Brain microvascular endothelial cell (primary cell): ENCODE data around the gene EXOG.

Source experiments
- DNase-seq: peaks from one replicate; pipeline ENCODE4 v3.0.0-alpha.2; 2020
- H3K27ac ChIP-seq: fragments of 250-450 bp; sonication (Bioruptor Pico); 2 replicates; pipeline ENCODE4 v1.5.1; 2020; ENCODE audit warnings: mild to moderate bottlenecking, moderate library complexity
- H3K27me3 ChIP-seq: fragments of 250-450 bp; sonication (Bioruptor Pico); replicated peaks from 2 replicates; pipeline ENCODE4 v1.5.1; 2020; ENCODE audit warnings: mild to moderate bottlenecking
- H3K36me3 ChIP-seq: fragments of 250-450 bp; sonication (Bioruptor Pico); replicated peaks from 2 replicates; pipeline ENCODE4 v1.5.1; 2020; ENCODE audit warnings: mild to moderate bottlenecking
- H3K4me3 ChIP-seq: 2 replicates; pipeline ENCODE4 v1.5.1; 2011; ENCODE audit warnings: low read depth, mild to moderate bottlenecking, control low read depth, low read length, moderate library complexity
- in situ Hi-C: cut with HindIII; loops from 2 replicates; pipeline ENCODE4 v1.10.0; 2017; ENCODE audit warnings: low sequenced_read_pairs, low pct_ligation_motif_present
- TF ChIP-seq, protein P1 (sequence below): IDR thresholded peaks from 2 replicates; pipeline ENCODE4 v1.5.1; 2011; ENCODE audit warnings: low read depth, mild to moderate bottlenecking, moderate library complexity, low read length, control low read depth, inconsistent platforms; ENCODE audit errors: missing control alignments

EXOG gene

DNA sequence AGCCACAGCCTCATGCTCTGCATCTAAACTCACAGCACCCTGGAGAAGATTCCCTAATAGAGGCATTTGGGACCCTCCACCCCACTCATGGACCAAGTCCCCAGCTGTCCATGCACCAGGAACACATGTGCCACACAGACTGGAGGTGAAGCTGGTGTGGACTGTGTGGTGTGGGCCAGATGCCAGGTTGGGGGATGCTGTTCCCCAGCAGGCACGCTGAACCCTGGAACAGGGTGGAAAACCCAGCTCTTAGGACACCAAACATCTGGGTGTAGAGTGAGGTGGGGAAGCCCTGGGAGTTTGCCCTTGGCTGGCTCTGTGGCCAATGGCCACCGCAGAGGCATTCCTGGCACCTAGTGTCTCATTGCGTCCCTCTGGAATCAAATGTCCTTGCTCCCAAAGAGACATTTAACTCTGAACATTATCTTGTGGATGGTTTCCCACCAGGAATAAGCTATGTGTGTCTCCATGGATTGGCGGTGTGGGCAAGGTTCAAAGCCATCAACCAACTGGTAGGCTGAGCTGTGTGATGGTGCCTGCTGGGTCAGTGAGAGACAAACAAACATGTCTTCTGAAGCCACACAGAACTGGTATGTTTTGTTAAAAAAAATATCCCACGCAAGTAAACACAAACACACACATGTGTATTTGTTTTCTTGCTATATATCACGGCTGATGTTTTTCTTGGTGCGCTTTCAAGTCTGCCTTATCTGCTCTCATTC lies 65.0 kb downstream of the EXOG start:
- no peak for DNase-seq
- in situ Hi-C loops, result no loop called here

DNA sequence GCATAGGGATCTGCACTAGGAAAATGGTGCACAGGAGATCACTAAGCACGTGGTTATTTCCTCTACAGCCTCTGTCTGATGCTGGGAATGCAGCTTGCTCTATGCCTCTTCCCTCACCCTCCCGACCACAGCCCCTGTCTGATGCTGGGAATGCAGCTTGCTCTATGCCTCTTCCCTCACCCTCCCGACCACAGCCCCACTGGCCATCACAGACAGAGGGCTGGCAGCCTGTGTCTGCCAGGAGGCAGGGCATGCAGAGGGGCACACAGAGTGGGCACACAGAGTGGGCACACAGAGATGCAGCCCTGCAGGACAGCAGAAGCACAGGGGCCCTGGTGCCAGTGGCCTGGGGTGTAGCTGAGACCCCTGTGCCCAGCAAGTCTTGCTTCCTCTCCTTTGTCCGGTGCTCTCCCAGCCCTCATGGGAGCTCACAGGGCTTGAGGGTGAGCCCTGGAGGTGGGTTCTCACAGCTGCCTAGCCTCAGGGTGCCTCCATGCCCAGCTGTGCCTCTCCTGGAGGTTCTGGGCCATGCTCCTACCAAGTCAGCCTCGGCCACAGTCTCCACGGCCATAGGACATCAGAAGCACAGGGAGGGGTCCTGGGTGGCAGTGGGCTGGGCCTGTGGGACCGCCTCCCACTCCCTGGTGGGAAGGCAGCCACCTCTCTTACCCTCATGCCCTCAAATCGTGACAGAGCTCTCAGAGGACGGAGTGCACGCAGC lies 65.8 kb downstream of the EXOG start:
- TF ChIP-seq, protein P1, sequence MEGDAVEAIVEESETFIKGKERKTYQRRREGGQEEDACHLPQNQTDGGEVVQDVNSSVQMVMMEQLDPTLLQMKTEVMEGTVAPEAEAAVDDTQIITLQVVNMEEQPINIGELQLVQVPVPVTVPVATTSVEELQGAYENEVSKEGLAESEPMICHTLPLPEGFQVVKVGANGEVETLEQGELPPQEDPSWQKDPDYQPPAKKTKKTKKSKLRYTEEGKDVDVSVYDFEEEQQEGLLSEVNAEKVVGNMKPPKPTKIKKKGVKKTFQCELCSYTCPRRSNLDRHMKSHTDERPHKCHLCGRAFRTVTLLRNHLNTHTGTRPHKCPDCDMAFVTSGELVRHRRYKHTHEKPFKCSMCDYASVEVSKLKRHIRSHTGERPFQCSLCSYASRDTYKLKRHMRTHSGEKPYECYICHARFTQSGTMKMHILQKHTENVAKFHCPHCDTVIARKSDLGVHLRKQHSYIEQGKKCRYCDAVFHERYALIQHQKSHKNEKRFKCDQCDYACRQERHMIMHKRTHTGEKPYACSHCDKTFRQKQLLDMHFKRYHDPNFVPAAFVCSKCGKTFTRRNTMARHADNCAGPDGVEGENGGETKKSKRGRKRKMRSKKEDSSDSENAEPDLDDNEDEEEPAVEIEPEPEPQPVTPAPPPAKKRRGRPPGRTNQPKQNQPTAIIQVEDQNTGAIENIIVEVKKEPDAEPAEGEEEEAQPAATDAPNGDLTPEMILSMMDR, result no peak
- Histone ChIP-seq H3K27me3 (no peaks in the 10 kb centered on the region), H3K27ac (no peak overlapping the region), H3K36me3 (no peaks in the 10 kb centered on the region), H3K4me3 (no peak overlapping the region)
- DNase-seq, result no peak
- in situ Hi-C loops, result no loop called here

More for the DNA sequence above, 65.0 kb downstream of the EXOG start:
- Histone ChIP-seq H3K4me3 (no peak overlapping the region), H3K27me3 (no peaks in the 10 kb centered on the region), H3K36me3 (no peaks in the 10 kb centered on the region), H3K27ac (no peak overlapping the region)
- TF ChIP-seq, protein P1, result no peak

DNA sequence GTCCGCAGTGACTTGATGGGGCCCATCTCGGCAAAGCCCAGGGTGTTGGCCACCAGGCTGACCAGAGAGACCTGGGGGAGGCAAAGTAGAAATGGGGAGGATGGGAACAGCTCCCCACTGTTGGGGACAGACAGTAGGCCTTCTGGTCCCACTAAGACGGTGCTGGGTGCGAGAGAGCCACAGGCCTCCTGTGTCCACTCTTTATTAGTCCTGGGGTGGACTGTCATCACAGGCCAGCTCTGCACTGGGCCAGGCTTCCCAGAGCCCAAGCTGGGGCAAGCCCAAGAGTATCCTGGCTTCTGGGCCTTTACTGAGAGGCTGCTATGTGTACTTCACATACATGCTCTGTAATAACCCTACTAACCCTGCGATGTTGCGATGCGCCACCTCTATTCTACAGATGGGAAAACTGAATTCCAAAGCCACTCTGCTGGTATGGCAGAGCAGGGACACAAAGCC lies 66.4 kb downstream of the EXOG start:
- in situ Hi-C loops, result no loop called here
- no peaks in the 10 kb centered on the region for H3K36me3 ChIP-seq
- H3K27me3 ChIP-seq, result no peaks in the 10 kb centered on the region
- no peak overlapping the region for H3K27ac ChIP-seq
- no peak for DNase-seq
- TF ChIP-seq, protein P1, result no peak
- no peak overlapping the region for H3K4me3 ChIP-seq

DNA sequence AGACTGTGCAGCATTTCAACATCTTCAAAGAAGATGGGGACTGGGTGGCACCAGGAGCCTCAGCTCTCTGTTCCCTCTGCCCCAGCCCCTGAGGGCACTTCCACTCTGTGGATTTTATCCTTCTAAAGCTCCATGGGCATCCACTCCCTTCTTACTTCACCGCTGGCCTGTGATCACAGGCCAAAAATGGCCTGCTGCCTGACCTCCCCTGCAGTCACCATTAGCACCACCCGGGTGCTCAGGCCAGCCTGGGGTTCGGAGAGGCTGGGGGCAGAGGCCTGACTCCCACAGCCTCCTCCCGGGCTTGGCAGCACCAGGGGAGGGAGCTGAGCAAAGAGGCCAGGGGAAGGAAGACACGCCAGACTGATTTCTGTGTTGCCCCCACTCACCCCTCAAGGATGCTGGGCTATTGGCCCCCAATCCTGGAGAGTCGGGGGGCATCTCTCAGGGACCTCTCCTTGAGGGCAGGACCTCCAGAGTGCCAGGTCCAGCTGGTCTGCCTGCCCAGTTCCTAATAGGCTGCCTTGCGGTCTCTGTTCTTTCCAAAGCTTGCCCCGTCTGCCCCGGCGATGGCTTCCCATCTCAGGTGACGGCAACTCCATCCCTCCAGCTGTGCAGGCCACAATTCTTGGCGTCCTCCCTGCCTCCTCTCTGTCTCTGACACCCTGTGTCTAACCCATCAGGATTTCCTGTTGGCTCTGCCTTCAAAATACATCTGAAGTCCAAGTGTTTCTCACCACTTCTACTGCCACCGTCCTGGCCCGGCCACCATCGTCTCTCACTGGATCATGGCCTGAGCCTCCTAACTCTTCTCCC lies 67.1 kb downstream of the EXOG start:
- H3K36me3 ChIP-seq, result no peaks in the 10 kb centered on the region
- no peaks in the 10 kb centered on the region for H3K27me3 ChIP-seq
- in situ Hi-C loops, result no loop called here
- TF ChIP-seq, protein P1, result no peak
- no peak overlapping the region for H3K27ac ChIP-seq
- no peak overlapping the region for H3K4me3 ChIP-seq
- DNase-seq, result no peak

DNA sequence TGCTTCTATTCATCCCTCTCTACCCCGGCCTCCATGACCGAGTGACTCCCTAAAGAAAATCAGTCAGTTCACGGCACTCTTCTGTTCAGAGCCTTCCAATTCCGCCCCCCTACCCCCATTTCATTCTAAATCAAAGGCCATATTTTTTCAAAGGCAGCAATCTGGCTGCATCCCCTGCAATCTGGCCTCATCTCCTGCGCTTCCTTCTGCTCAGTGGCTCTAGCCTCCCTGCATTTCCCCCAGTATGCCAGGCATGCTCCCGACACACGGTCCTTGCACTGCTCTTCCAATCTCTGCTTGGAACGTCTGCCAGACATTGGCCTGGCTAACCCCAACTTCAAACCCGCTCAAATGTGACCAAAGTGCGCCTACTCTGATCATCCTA lies 67.7 kb downstream of the EXOG start:
- no peaks in the 10 kb centered on the region for H3K36me3 ChIP-seq
- H3K4me3 ChIP-seq, result no peak overlapping the region
- H3K27ac ChIP-seq, result no peak overlapping the region
- no peak for DNase-seq
- in situ Hi-C loops, result no loop called here
- TF ChIP-seq, protein P1, result no peak
- no peaks in the 10 kb centered on the region for H3K27me3 ChIP-seq
